ENCODE data around the gene KNTC1. TPM values are rescaled to one million over a fixed set of nuclear protein-coding genes. Genes with fewer than 3 reads are reported as not detected.
"Not testable (repeated sequence)": the region's sequence is repeated elsewhere in the genome, so short reads cannot be mapped to it uniquely, and the experiment has no call there.

KNTC1 gene
- total RNA-seq, 1 experiment from 2014 or later, result 71.3 TPM

GRCh38 chr12:122563361-122563760 lies 36.3 kb downstream of the KNTC1 start:
- no peaks in the 10 kb centered on the region for H3K79me1 ChIP-seq (ENCODE audit: insufficient read depth, low read depth, low read length, poor library complexity, severe bottlenecking)
- H2BK120ac ChIP-seq (ENCODE audit: low read depth, low read length, poor library complexity, severe bottlenecking), result no peak overlapping the region
- no peaks in the 10 kb centered on the region for H4K20me1 ChIP-seq (ENCODE audit: control insufficient read depth, insufficient read depth, insufficient read length)
- no peak overlapping the region for H3K4me2 ChIP-seq (ENCODE audit: insufficient read depth, insufficient read length, low read length)
- no peaks in the 10 kb centered on the region for H3K23me2 ChIP-seq (ENCODE audit: insufficient read length, low read depth, low read length, poor library complexity, severe bottlenecking)
- no peak overlapping the region for H2BK12ac ChIP-seq (ENCODE audit: insufficient read length, low read depth, low read length)
- H3K9me3 ChIP-seq (ENCODE audit: control insufficient read depth, low read depth, low read length), result no peaks in the 10 kb centered on the region
- H2AK5ac ChIP-seq (ENCODE audit: insufficient read length, low read length), result no peak overlapping the region
- no peaks in the 10 kb centered on the region for H3K79me2 ChIP-seq (ENCODE audit: insufficient read depth, low read length)
- H3K23ac ChIP-seq (ENCODE audit: insufficient read length, low read depth, low read length), result no peak overlapping the region
- H3K9me3 Mint-ChIP-seq, result no peaks in the 10 kb centered on the region; a peak in 1 of 5 replicates
- no peak overlapping the region for H3K4ac ChIP-seq (ENCODE audit: low read depth, low read length)
- H3K27ac Mint-ChIP-seq, result no peak overlapping the region
- H3K27ac ChIP-seq (ENCODE audit: insufficient read length, low read depth, low read length), result no peak overlapping the region
- no peaks in the 10 kb centered on the region for H3K4me1 Mint-ChIP-seq
- no peak overlapping the region for H4K5ac ChIP-seq (ENCODE audit: insufficient read length, low read depth, low read length)
- WGBS (ENCODE audit: extremely low coverage, insufficient read length, low lambda C conversion rate), result no CpG with 5 or more reads among the region's 4 CpGs
- peaks cover 27 to 52% (median 44%) of the 10 kb centered on the region in 3 experiments; a peak in 6 of 7 replicates for H3K36me3 Mint-ChIP-seq (ENCODE audit: insufficient read depth in 1 of 3, low read depth in 3 of 3)
- TF ChIP-seq CTCF (conservative IDR thresholded peaks at IDR 0.05), result no peak
- DNase-seq, result no peak
- H3K56ac ChIP-seq (ENCODE audit: insufficient read length, low read depth, low read length), result no peak overlapping the region
- H3K27me3 Mint-ChIP-seq (ENCODE audit: low read depth), result no peaks in the 10 kb centered on the region
- no peak overlapping the region for H2BK5ac ChIP-seq (ENCODE audit: insufficient read length, low read length)
- no peak overlapping the region for H3K9ac ChIP-seq (ENCODE audit: extremely low read depth, insufficient read length, low read length)
- no peak overlapping the region for H2BK20ac ChIP-seq (ENCODE audit: low read depth, low read length, poor library complexity, severe bottlenecking)
- H4K91ac ChIP-seq (ENCODE audit: insufficient read length, low read depth, low read length), result no peak overlapping the region
- H3K4me3 Mint-ChIP-seq, result no peak overlapping the region
- H4K8ac ChIP-seq (replicated peaks; ENCODE audit: insufficient read length, low read depth, low read length), result no peak overlapping the region
- no peak overlapping the region for H2BK15ac ChIP-seq (ENCODE audit: low read depth, low read length)
- no peak overlapping the region for H3K18ac ChIP-seq (ENCODE audit: insufficient read length, low read depth, low read length)
- H2AFZ ChIP-seq (ENCODE audit: low read length), result no peak overlapping the region
- no peaks in the 10 kb centered on the region for H3K27me3 ChIP-seq (ENCODE audit: insufficient read depth, low read length)
- no peak overlapping the region for H3K14ac ChIP-seq (ENCODE audit: insufficient read depth, low read length)
- no peak overlapping the region for H3T11ph ChIP-seq (ENCODE audit: low read length)
- no peaks in the 10 kb centered on the region for H3K4me1 ChIP-seq (ENCODE audit: insufficient read depth, low read length)

- not testable (repeated sequence) for H3K4me1 ChIP-seq (ENCODE audit: insufficient read depth, low read length); H3K14ac ChIP-seq (ENCODE audit: insufficient read depth, low read length); H4K8ac ChIP-seq (replicated peaks; ENCODE audit: insufficient read length, low read depth, low read length); H4K5ac ChIP-seq (ENCODE audit: insufficient read length, low read depth, low read length); H3K18ac ChIP-seq (ENCODE audit: insufficient read length, low read depth, low read length); H2BK20ac ChIP-seq (ENCODE audit: low read depth, low read length, poor library complexity, severe bottlenecking); H2BK12ac ChIP-seq (ENCODE audit: insufficient read length, low read depth, low read length); H3K4me1 Mint-ChIP-seq; H3K4ac ChIP-seq (ENCODE audit: low read depth, low read length); H2AFZ ChIP-seq (ENCODE audit: low read length); H3T11ph ChIP-seq (ENCODE audit: low read length); H3K79me1 ChIP-seq (ENCODE audit: insufficient read depth, low read depth, low read length, poor library complexity, severe bottlenecking); H4K20me1 ChIP-seq (ENCODE audit: control insufficient read depth, insufficient read depth, insufficient read length); H2BK5ac ChIP-seq (ENCODE audit: insufficient read length, low read length); H3K79me2 ChIP-seq (ENCODE audit: insufficient read depth, low read length); DNase-seq; H3K27ac Mint-ChIP-seq; H3K27me3 Mint-ChIP-seq (ENCODE audit: low read depth); H2AK5ac ChIP-seq (ENCODE audit: insufficient read length, low read length); H3K4me3 Mint-ChIP-seq; H3K4me2 ChIP-seq (ENCODE audit: insufficient read depth, insufficient read length, low read length); H3K23ac ChIP-seq (ENCODE audit: insufficient read length, low read depth, low read length); H3K56ac ChIP-seq (ENCODE audit: insufficient read length, low read depth, low read length); H3K9ac ChIP-seq (ENCODE audit: extremely low read depth, insufficient read length, low read length); H3K27ac ChIP-seq (ENCODE audit: insufficient read length, low read depth, low read length); H3K9me3 Mint-ChIP-seq; H4K91ac ChIP-seq (ENCODE audit: insufficient read length, low read depth, low read length); H3K23me2 ChIP-seq (ENCODE audit: insufficient read length, low read depth, low read length, poor library complexity, severe bottlenecking); H3K27me3 ChIP-seq (ENCODE audit: insufficient read depth, low read length); H3K9me3 ChIP-seq (ENCODE audit: control insufficient read depth, low read depth, low read length); H2BK120ac ChIP-seq (ENCODE audit: low read depth, low read length, poor library complexity, severe bottlenecking); H2BK15ac ChIP-seq (ENCODE audit: low read depth, low read length)
- peaks cover 29 to 58% (median 48%) of the 10 kb centered on the region in 3 experiments; a peak in 6 of 7 replicates for H3K36me3 Mint-ChIP-seq (ENCODE audit: insufficient read depth in 1 of 3, low read depth in 3 of 3)
- no CpG with 5 or more reads among the region's 5 CpGs for WGBS (ENCODE audit: extremely low coverage, insufficient read length, low lambda C conversion rate)
Observed at GRCh38 chr12:122566816-122567215, 39.8 kb downstream of the KNTC1 start.

Data from H9 (cell line).